HFF-Myc (cell line): ENCODE data around the gene EPHA4.

ENCODE experiments used
- DNase-seq: peaks from one replicate; pipeline ENCODE4 v3.0.0-alpha.2; 2011; ENCODE audit warnings: low read depth; ENCODE audit errors: extremely low read depth
- H3K4me3 ChIP-seq: replicated peaks from 2 replicates; pipeline ENCODE4 v1.5.1; 2011; ENCODE audit warnings: low read depth, mild to moderate bottlenecking, control low read depth, low read length
- TF ChIP-seq, protein P1 (sequence below): IDR thresholded peaks from 2 replicates; pipeline ENCODE4 v1.5.1; 2012; ENCODE audit warnings: mild to moderate bottlenecking, low read depth, low read length, control low read depth; ENCODE audit errors: missing control alignments

Gene EPHA4

DNA sequence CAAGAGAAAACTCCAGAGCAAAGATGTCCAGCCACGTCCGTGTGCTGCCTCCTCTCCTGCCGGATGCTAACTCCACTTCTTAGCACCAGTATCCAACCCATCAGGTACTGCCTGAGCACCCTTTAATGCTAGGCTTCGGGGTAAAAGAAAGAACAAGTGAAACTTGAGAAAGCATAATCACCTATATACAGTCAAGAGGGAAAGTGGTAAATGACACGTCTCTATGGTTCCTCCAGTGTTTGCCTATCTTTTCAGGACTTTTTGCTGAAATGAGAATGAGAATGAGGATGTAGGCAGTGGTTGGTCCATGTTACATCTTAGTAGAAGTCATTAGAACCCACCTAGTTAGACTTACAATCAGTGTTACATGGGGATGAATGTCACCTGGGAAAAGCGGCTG lies 47.9 kb downstream of the EPHA4 start:
- DNase-seq: no peak
- no peak overlapping the region for H3K4me3 ChIP-seq
- TF ChIP-seq, protein P1, sequence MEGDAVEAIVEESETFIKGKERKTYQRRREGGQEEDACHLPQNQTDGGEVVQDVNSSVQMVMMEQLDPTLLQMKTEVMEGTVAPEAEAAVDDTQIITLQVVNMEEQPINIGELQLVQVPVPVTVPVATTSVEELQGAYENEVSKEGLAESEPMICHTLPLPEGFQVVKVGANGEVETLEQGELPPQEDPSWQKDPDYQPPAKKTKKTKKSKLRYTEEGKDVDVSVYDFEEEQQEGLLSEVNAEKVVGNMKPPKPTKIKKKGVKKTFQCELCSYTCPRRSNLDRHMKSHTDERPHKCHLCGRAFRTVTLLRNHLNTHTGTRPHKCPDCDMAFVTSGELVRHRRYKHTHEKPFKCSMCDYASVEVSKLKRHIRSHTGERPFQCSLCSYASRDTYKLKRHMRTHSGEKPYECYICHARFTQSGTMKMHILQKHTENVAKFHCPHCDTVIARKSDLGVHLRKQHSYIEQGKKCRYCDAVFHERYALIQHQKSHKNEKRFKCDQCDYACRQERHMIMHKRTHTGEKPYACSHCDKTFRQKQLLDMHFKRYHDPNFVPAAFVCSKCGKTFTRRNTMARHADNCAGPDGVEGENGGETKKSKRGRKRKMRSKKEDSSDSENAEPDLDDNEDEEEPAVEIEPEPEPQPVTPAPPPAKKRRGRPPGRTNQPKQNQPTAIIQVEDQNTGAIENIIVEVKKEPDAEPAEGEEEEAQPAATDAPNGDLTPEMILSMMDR: no peak

DNA sequence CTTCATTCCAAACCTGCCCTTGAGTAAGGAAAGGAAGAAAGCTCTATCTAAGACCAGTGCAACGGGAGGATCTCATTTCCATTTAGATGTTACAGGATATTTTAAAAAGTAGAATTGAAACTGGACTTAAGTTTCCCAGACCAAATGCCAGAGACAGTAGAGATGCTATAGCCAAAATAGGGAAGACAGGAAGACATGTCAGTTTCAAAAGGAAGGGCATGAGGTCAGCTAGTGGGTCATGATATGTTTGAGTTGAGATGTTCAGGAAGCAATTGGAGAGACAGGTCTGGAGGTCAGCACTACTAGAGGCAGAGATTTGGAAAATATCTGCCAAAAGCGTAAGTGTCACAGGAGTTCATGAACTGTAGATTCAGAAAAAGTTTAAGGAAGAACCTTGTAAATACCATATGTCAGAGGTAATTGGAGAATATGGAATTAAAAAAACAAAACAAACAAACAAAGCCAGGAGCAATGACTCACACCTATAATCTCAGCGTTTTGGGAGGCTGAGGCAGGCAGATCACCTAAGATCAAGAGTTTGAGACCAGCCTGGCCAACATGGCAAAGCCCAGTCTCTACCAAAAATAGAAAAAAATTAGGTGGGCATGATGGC lies 50.8 kb downstream of the EPHA4 start:
- H3K4me3 ChIP-seq: no peak overlapping the region
- DNase-seq: no peak
- TF ChIP-seq, protein P1: no peak

DNA sequence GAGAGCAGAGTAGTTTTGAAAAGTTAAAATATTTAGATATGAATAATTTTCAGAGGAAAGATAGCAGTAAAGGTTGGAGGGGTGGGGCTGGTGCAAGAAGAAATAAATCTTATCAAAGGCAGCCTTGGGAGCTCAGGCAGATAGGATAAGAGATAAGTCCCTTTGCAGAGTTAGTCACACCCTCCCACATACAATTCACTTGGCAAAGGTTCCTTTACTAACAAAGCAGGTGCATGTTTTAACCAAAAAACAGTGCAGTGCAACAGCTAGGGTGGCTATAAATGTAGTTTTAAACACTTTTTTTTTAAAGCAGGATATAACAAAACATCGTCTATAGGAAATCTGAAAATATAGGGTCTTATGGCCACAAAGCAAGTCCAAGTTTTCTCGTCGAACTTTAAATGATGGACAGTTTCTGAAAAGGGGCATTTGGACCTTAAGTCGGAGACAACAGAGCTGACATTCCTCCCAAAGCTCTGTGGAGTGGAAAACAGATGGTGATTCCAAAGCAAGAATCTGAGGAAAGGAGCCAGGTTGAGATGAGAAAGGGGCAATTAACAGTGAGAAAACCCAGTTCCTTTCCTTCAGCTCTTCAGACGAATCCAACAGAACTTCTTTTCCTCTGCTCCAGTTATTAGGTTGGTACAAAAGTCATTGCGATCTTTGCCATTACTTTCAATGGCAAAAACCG lies 53.0 kb downstream of the EPHA4 start:
- TF ChIP-seq, protein P1: no peak
- no peak overlapping the region for H3K4me3 ChIP-seq
- no peak for DNase-seq

DNA sequence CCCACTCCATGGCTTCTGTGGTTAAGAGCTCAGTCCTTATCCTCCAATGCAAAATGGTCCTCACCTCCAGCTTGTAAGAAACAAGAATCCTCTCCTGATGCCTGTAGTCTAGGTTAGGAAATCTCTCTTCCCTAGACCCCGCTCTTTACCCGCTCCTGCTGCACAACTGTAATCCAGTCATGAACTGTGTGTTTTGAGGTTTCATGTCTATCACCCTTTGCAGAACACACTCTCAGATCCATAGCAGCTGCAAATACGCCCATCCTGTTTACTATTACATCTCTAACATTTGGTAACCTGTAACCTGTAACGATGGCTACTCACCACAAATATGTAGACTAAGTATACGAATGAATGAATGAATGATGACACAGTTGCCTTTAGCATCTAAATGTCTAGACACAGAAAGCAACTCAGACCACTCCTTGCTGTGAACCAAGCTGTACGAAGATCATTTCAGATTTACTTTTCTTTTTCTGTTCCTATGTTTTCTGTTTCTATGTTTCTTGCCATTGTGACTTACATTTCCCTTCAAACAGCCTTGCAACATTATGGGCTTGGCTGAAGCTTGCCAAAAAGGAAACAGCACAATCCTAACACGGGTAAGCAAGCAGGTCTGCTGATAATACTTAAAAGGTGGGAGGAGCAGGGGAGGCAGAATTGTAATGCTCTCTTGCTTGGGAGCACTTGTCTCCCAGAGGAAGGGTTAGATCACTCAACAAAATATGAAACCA lies 53.7 kb downstream of the EPHA4 start:
- TF ChIP-seq, protein P1: no peak
- H3K4me3 ChIP-seq: no peak overlapping the region
- no peak for DNase-seq

DNA sequence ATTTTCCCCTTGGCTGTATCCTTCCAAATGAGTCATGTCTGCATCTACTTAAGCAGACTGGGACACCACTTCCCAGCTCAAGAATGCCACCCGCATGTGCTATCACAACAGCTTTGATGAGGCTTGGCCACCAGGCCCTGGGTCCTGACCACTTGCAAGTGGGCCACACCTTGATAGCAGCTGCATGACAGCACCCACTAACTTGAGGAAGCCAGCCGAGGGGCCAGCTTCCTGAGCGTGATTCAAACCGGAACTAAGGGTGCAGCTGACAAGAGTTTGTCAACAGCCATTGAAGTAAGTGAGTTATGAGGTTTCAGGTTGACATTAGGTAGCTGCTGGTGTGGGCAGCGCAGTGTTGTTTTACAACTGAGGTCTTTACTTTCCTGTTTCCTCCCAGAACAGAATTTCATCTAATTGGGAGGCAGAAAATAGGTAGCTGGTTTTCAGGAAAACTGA lies 54.4 kb downstream of the EPHA4 start:
- TF ChIP-seq, protein P1: no peak
- H3K4me3 ChIP-seq: no peak overlapping the region
- peak; percentile 19 for DNase-seq

DNA sequence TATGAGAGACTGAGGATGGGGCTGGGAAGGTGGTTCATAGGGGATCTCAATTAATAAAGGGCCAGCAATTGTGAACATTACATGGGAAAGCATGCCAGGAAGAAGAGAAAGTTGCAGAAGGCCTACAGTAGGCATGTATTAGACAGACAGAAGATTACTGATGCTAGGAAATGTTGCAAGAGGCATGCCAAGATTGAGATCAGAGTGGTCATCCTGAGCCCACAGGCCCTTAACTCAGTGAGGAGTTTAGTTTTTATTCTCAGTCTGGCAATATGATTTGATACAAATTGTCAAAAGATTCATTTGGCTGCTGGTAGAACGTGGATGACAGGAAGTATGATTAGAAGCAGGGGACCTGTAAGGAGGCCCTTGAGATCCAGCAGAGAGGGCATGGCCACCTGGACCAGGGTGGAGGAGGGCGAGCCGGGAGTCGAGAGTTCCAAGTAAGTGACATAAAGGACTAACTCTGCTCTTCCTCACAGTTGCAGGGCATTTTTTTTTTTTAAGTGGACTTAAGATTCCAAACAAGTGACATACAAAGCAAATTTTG lies 54.9 kb downstream of the EPHA4 start:
- no peak overlapping the region for H3K4me3 ChIP-seq
- TF ChIP-seq, protein P1: no peak
- DNase-seq: no peak
